ENCODE measurements around the gene TMEM243.
"Not testable (repeated sequence)": the region's sequence is repeated elsewhere in the genome, so short reads cannot be mapped to it uniquely, and the experiment has no call there.

GRCh38 chr7:87205701-87206100, 13.8 kb downstream of the TMEM243 start:
- TF ChIP-seq, protein P1, sequence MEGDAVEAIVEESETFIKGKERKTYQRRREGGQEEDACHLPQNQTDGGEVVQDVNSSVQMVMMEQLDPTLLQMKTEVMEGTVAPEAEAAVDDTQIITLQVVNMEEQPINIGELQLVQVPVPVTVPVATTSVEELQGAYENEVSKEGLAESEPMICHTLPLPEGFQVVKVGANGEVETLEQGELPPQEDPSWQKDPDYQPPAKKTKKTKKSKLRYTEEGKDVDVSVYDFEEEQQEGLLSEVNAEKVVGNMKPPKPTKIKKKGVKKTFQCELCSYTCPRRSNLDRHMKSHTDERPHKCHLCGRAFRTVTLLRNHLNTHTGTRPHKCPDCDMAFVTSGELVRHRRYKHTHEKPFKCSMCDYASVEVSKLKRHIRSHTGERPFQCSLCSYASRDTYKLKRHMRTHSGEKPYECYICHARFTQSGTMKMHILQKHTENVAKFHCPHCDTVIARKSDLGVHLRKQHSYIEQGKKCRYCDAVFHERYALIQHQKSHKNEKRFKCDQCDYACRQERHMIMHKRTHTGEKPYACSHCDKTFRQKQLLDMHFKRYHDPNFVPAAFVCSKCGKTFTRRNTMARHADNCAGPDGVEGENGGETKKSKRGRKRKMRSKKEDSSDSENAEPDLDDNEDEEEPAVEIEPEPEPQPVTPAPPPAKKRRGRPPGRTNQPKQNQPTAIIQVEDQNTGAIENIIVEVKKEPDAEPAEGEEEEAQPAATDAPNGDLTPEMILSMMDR (IDR thresholded peaks at IDR 0.05): not testable (repeated sequence)
- not testable (repeated sequence) for TF ChIP-seq POLR2A, POLR2AphosphoS5 (IDR thresholded peaks at IDR 0.05)

All from upper lobe of left lung (tissue), 4 donors.